SKM-1 (cell line): ENCODE measurements around the gene CALHM5.

Experiments used
- DNase-seq: peaks from one replicate; lab custom pipeline; 2025; ENCODE audit not compliant: unreplicated experiment; lab: John Stamatoyannopoulos, UW

The CALHM5 gene

DNA sequence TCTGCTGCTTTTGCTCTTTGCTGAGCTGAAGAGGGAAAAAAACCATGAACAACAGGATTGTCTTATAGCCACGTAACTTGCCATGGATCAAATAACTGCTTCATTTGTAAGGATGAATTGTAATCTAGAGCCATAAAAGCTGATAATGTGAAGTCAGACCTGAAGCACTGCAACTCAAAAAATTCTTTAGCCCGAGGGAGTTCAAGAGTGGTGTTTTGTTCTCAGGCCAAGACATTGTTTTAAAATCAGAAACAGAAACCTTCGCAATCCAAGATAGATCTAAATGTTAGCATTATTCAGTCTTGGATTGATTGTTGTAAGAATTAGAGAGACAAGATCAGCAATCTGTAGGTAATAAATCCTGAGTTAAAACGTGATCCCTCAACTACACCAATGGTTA is 34.2 kb downstream of the CALHM5 start, which contains the start of gene TRAPPC3L:
Gene TRAPPC3L, minus strand, starts transcription at position 34 of the 400 bp plus-strand sequence. CDS start 170 bp downstream, outside the sequence.
- DNase-seq = no peak

DNA sequence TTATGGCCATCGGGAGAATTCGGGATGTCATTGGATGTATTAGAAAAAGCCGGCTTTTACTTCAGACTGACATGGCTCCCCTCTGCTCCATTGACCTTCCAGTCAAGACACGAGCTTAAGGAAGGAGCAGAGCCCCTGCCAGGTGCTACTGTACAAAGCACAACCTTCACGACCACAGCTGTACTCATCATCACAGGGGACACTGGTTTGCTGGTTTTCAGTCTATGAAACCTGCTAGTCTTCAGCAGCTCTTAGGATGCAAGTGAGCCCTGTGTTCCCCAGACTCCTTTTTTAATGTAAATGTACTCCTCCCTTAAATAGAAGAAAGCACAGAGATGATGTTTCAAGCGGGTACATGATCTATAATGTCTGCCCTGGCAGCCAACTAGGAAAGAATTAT is 35.9 kb downstream of the CALHM5 start:
- no peak for DNase-seq

DNA sequence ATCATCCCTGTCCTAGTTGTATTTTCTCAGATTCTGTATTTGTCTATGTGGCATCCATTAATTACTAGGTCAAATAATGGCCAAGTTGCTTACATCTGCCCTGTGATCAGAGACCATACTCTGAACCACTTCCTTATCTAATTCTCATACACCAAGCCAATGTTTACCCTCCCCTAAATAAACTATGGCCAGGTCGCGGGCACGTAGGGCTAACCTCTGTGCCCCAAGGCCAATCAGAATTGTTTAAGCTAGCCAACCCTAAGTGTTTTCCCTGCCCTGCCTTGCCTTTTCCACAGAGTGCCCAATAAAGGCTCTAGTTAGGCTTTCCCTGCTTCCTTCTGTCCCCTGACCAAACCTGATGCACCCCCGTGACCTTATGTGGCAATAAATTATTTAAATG is 39.4 kb downstream of the CALHM5 start:
- DNase-seq = no peak

DNA sequence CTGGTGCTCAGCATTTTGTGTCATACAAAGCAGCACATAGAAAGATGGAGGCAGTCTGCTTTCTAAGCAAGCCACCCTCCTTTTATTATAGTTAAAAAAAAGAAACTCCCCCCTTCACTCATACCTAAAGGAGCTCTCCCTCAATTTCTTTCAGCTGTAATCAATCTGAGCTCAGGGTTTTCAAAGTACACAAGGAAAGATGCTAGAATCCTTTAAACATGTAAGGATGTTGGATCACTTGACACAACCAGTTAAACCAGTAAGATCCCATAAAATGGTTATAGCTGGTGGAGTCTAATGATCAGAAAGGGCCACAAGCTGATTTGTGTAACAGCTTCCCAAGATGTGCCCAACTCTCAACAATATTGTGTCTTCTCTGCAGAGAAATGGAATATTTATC is 42.0 kb downstream of the CALHM5 start, which contains the start of gene CALHM4:
Gene CALHM4, plus strand, starts transcription at position 301 of the 400 bp plus-strand sequence. Its CDS starts 43 bp downstream, at position 344.
- DNase-seq = no peak

DNA sequence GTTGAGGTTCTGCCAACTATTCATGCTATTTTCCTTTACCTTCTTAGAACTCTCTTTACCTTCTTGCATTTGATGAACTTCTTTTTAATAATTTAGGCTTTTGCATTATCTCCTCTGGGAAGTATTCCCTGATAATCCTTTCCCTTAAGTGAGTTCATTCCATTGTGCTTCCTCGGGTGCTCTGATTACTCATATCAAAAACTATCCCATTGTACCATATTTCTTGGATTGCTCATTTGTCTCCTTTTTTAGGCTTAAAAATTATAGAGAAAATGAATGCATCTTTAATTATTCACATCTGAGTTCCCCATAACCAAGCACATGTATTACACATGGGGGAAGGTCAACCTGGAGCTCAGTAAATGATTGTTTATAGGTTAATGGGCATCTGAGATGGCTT is 44.6 kb downstream of the CALHM5 start:
- no peak for DNase-seq

DNA sequence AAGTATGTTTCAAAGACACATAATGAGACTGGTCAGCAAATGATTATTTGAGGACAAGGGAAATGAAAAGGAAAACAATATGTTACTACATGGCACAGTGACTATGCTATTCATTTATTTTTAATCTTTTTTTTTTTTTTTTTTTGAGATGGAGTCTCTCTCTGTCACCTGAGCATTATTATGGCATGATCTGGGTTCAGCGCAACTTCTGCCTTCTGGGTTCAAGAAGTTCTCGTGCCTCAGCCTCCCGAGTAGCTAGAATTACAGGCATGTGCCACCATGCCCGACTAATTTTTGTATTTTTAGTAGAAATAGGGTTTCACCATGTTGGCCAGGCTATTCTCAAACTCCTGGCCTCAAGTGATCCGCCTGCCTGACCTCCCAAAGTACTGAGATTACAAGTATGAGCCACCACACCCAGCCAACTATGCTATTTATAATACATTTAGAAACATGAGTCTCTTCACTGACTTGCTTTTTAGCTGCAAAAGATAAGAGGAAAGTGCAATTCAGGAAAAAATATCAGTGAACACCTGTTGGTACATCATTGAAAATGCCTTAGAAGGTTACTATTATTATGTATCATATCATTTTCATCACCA is 45.5 kb downstream of the CALHM5 start:
- DNase-seq = no peak

DNA sequence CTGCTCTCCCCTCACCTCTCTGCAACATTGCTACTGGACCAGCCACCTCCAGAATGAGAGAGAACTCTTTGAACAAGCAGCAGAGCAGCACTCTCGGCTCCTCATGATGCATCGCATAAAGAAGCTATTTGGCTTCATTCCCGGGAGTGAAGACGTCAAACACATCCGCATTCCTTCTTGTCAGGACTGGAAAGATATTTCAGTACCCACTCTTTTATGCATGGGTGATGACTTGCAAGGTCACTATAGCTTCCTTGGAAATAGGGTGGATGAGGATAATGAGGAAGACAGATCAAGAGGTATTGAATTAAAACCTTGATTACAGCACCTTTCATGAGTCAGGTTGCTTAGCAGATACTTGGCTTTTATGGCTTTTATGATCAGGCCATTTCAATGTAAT is 46.5 kb downstream of the CALHM5 start:
- no peak for DNase-seq

DNA sequence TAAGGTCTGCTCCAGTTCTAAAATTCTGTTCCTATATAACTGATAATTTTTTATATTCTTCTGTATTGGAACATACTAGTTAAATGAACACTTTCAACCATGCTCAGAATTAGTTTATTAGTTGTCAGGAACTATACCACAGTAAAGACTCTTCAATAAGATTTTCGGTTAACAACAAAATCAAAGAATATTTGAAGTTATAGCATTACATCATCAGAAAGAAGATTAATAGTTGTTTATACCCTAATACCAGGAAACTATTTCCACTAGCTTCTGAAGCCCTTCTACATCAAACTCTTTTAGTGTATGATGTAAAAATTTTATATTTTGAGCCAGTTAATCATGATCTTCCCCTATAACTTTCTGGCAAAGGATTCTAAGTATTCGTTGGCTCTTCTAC is 48.7 kb downstream of the CALHM5 start:
- DNase-seq = no peak

DNA sequence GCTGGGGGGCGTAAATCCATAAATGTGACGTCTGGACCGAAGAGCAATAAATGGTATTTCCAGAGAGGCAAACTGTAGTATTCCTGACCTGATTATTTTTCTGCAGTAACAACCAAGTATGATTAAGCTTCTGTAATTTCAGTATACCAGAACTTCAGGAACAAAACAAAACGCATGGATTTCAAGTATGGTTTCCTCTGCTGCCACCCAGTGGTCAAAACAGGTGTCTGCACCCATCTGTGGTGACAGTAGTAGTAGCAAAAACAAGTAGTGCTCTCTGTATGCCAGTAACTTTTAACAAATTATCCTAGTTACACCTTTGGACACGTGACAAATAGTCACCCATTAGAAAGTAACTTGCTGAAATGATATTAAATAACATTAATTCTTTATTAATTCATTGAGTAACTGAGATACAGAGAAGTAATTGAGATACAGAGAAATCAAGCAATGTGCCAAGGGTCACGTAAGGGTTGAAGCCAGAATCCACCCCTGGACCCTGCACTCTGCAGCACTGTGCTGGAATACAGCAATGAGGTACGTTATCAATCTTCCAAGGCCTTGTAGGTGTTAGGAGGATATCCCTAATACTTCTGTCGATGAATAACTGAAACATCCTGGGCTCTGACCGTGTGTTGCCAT is 50.1 kb downstream of the CALHM5 start:
- peak; percentile 66 for DNase-seq

DNA sequence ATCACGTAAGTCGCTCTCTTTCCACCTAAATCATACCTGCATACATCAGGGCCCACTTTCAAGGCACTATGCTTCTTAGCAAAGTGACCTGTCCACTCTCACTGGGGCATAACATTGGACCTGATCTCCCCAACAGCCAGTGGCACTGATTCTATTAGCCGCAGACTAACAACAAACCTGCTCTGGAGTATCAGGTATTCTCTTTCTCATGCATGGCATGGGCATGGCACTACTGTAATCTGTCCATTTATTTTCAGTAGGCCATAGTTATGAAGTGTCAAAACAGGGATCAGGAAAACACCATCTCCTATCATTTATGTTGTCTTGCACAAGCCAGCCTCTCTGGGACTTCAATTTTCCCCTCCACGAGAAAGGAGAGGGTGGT is 50.6 kb downstream of the CALHM5 start:
- no peak for DNase-seq

DNA sequence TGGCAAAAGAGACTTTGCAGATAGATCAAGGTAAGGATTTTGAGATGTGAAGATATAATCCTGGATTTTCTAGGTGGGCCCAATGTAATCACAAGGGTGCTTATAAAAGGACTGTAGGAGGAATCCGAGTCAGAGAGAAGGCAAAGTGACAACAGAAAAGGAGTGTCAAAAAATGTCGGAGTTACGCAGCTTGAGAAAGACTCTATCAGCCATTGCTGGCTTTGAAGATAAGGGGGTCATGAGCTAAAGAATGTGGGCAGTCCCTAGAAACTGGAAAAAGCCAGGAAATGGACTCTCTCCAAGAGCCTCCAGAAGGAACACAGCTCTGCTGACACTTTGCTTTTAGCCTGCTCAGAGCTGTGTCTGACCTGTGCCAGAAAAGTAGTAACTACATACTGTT is 51.2 kb downstream of the CALHM5 start:
- DNase-seq = no peak

DNA sequence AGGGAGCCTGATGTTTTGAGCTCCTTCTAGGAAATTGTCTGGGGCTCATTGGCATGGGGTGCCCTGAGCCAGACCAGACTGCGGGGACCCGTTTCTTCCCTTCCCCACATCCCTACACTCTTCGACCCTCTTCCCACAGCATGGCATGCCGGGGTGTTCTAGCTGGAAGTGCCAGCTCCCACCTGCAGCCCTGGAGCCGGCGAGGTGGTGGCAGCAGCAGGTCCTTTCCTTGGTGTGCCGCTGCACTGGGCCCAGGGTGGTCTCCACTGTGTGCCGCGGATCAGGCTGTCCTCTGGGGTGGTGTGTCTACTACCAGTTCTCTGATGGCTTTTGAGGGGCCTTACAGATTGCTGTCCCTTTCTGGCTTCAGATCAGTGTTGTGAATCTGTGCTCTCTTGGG is 52.4 kb downstream of the CALHM5 start:
- DNase-seq = no peak

DNA sequence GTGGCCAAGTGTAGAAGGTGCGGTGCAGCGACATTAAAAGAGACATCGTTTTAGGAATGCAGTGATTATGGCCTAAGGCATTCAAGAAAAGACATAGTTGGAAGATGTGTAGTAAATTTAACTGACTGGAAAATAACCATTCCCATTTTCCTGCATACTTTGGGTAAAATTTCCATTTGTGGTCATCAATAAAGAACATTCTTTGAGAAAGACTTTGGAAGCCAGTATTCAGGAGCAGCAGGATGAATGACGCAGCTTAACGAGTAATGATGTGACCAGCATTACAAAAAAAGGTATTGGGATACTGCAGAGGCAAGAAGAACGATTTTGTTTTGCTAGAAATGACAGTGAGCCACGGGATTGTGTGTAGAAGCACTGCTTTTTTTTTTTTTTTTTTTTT is 52.9 kb downstream of the CALHM5 start:
- no peak for DNase-seq

DNA sequence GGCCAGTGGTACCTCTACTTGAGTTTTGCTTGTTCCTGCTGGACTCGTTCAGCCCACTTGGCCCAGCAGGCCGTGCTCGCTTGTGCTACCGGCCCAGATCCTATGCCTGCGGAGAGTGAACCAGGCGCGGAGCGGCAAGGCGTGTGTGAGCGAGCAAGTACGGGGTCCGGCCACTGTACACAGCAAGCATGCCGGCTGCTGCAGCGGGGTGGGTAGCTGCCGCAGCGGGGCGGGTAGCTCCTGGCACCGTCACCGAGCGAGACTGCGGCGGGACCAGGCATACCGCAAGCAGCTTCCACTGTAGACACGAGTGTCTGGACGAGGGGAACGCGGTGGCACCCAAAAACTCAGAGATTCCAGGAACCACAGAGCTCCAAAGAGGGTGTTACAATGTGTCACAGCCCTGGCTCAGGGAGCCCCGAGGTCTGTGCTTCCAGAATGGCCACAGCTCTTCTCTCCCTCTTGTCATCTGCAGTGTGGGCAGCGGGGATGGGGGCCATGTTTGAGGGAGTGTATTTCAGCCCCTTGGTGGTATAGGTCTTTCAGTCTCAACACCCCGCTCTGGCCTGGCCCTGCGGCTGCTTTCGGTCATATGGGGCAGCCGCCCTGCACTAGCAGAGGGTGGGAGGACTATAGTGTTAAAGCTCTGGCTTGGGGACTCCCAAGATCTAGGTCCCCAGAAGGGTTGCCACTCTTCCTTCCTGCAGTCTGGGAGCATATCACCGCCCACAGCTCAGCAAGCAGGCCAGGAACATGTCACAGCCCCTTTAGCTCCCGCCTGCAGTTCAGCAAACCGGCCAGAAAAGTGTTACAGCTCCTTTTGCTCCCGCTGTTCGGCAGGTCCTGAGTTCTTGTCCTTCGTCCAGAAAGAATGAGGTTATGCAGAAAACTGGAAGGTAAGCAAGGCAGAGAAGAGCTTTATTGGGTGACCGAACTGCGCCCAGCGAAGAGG is 53.8 kb downstream of the CALHM5 start:
- no peak for DNase-seq

DNA sequence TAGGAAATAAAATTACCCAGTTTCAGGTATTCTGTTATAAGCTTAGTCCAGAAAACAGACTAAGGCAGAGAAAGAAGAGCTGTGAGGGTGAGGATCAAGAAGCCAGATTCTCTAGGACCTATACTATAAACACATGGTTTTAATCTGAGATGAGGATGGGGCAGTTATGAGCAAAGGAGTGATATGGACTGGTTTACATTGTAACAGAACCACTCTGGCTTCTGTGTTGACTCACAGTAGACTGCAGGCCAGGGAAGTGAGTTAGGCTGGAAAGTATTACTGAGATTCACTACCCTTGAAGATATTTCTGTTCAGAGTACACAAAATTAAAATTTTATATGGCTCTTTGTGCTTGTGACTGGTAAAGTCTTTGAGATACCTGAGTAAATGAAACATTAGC is 56.7 kb downstream of the CALHM5 start:
- no peak for DNase-seq

DNA sequence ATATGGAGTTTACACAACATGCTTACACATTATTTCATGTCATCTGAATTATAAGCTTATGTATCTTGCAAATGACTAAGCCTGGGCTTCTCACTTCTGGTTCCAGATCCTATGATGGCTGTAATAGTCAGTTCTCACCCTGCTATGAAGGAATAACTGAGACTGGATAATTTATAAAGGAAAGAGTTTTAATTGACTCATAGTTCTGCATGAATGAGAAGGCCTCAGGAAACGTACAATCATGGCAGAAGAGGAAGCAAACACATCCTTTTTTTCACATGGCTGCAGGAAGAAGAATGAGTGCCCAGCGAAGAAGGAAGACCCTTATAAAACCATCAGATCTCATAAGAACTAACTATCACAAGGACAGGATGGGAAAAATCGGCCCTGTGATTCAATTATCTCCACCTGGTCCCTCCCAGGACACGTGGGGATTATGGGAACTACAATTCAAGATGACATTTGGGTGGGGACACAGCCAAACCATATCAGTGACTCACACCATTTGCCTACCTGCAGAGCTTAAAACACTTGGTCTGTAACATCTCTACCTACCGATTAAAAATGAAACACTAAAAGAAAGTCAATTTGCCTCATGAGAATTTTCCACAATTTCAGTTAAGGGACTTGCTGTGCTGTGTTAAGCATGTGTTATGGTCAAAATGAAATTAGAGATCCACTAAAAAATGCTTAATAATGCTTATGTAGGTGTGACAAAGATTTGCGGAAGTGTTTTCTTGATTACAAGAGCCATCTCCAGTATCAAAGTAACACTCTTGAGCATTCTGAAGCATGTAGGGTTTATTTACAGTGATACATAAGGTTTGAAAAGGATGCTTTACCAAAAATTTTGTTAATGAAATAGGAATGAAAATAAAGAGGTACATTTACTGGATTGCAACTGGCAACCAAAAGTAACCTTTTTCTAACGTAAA is 57.6 kb downstream of the CALHM5 start:
- no peak for DNase-seq

DNA sequence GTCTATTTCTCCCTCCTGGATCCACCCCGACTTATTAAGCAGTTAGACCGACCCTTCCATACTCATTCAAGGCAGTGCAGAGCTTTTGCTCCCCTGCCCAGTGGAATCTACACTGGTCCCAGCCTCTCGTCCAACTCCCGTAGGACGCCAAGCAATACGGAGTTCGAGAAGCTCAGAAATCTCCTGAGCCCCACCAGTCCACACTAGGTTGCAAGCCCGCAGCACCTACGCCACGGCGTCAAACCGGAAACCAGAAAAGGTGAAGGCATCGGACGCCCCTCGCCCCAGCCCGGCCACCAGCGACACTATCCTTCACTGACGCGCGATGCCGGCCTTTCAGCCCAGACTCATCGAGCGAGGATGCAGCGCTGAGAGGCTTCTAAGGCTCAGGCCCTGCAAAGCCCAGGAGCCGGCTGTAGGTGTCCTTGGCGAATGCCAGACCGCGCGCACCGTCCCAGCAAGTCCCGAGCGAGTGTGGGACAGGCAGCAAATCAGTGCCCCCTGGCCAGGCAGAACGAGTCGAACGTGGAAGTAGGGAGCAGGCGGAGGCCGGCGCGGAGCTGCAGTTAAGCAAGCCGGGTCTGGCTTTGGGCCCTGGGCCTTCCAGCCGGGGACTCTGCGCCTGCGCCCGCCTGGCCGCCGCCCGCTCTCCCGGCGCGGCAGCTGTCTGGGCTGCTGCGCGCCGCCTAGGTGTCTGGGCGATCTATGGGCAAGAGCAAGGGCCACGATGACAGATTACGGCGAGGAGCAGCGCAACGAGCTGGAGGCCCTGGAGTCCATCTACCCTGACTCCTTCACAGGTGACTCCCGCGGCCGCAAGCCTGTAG is 59.6 kb downstream of the CALHM5 start, which contains the start of gene RWDD1:
Gene RWDD1, plus strand, starts transcription at position 649 of the 827 bp plus-strand sequence. Its CDS starts 79 bp downstream, at position 728.
- DNase-seq = peak; percentile 96

DNA sequence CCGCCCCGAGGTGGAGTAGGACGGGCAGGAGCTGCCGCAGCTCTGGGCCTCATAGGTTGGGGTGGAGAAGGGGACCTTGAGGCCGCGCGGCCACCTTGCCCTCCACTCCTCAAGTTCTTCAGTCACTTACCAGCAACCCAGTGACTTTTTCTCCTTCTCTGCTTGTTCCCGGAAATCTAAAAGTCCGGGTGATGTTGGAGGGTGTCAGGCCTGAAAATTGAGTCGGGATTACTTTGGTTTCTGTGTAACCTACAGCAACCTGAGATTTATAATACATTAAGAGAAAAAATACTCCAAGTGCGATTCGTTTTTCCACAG is 60.2 kb downstream of the CALHM5 start:
- no peak for DNase-seq

DNA sequence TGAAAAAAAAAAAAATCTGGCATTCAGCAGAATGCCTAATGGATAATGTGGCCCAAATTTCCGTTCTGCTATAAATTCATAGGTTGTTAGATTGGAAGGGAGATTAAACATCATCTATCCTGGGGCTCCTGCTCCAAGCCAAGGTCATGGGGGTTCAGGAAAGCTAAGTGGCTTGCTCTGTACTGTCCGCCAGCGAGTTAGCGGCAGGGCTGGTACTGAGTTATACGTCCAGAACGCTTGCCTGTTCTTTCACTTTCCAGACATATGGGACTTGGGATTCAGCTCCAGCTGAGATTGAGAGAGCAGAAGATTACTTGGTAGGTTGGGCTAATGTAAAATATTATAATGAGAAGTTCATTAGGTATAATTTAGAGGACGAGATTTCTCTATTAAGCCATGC is 60.7 kb downstream of the CALHM5 start:
- no peak for DNase-seq
